HG03439 (cell line): ENCODE measurements around the gene COL17A1.

ENCODE experiments used
- ATAC-seq: cut with Tn5 transposase; IDR thresholded peaks from one replicate; pipeline ENCODE4 v1.9.1; 2021; ENCODE audit warnings: mild to moderate bottlenecking, moderate library complexity; ENCODE audit not compliant: unreplicated experiment

The COL17A1 gene

DNA sequence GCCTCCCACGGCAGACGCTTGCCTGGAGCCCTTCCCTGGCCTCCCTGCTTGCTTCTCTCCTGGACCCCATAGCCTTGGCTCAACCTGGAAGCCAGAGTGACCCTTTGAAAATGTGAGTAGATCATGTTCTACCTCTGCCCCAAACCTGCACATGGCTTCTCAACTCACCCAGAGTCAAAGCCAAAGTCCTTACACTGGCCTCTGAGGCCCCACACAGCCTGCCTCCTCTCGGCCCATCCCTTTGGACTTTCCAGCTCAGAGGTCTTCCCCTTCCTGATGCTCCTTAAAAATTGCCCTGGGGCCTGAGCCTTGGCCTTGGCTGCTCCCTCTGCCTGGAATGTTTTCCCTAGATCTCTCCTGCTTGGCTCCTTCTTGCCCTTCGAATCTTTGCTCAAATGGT lies 32.5 kb downstream of the COL17A1 start:
- no peak for ATAC-seq

DNA sequence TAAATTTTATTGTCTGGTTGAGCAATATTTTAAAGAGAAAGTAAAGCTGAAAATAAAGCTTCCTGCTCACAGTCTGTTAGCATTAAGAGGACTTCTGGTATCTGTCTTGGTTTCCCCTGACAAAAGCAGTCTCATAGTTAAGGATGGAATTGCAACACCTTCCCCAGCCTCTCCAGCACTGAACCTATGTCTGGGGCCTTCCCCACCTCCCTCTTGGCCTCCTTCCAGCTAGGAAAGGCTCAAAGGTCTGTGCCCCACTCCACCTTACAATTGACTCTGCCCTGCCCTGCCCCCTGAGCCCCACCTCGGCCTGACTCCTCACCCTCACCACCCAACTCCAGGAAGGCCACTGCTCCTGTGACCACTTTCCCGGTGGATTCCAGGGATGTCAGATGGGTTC lies 33.2 kb downstream of the COL17A1 start:
- ATAC-seq: no peak

DNA sequence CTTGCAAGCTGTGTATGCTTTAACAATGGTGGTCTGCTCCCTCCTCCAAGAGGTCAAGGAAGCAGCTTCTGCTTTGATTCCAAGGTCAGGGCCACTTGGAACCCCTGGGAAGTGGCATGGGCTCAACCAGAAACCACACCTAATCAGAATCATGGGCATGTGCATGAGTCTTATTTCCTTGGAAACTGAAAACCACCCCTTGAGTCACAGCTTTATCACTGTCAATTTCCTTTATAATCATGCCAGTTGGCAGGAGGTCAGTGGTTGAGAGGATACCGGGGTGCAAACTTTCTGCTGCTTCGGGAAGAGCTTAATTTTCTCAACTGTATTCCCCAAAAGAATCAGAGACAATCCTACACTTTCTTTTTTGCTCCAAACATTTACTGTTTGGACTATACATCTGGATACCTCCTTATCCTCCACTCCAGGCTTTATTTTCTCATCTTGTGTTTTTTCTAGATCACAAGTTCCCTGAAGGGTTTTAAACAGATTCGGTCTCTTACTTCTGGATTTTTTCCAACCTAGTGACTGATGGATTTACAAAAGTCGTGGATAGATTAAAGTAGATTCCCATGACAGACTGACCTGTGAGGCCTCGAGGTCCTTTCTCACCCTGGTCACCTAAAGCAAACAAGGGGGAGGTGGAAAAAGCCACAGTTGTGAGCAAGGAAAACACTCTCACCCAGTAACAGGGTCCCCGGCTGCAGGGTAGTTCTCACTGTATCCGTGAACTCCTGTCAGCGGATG lies 36.0 kb downstream of the COL17A1 start:
- no peak for ATAC-seq

DNA sequence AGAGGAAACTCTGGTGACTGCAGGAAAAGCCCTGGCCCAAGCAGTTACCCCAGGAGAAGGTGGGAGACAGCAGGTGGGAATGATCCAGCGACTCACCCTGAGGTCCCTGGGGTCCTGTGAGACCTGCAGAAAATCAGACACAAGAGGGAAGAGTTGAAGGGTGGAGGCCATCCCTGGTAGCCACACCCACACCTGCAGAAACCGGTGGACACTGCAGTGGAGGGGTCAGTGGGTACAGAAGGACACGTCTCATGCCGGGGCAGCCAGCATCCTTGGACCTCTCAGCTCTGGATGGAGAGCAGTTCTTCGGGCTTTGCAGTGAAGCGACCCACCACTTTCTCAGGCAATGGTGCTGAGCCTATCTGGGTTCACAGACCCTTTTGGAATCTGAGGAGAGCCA lies 39.0 kb downstream of the COL17A1 start:
- no peak for ATAC-seq

DNA sequence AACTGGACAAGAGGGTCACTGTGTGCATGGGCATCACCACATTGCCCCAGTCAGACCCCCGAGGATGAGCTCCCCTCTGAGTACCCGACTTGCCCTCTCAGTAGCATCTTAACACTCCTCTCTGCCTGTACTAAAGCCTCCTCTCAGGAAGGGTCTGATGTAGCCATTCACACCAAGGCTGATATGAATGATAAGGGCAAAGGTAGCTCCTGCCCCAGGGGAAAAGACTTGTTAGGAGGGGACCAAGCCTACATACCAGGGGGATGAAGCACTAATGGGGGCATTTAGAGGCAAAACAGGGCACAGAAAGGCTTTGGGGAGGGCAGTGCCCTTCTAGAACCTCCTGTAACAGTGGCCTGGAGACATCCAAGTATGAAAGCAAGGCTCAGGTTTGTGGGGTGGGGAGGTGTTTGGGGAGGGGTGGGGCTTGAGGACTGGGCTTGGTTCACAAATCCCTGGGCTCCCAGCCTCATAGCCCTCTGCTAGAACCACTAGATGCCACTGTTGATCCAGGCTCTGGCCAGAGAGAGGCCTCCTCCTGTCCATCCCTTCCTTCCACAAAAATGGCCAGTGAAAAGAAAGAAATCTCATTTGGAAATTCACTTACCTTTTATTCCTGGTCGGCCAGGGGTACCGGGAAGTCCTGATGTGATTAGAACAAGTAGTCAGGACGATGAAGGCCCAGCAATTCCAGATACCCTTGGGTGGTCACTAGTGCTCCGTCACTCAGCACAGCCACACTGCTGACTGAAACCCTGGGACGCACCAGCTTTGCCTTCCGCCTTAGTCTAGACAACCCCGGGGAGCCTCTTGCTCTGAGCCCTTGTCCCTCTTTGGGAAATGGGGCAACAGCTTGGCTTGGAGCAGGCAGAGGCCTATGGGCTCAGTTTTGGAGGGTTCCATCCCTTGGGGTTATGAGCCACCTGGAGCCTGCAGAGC lies 40.3 kb downstream of the COL17A1 start:
- no peak for ATAC-seq

DNA sequence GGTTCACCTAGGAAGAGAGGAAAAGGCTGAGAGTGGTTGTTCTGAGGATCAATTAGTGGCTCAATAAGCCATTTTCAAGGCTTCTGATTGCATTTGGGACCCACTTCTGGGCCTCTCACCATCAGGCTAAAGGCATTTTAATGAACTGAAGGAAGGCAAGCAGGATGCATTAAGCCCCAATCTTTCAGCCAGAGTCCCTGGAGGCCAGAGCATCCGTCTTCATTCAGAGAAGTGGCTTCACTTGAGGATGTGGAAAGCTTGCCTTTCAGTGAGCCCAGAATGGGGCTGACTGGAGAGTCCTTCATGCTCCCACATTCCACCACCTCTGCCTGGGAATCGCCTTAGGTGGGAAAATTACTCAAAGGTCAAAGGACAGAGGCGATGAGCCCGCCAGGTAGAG lies 41.8 kb downstream of the COL17A1 start:
- ATAC-seq: no peak

DNA sequence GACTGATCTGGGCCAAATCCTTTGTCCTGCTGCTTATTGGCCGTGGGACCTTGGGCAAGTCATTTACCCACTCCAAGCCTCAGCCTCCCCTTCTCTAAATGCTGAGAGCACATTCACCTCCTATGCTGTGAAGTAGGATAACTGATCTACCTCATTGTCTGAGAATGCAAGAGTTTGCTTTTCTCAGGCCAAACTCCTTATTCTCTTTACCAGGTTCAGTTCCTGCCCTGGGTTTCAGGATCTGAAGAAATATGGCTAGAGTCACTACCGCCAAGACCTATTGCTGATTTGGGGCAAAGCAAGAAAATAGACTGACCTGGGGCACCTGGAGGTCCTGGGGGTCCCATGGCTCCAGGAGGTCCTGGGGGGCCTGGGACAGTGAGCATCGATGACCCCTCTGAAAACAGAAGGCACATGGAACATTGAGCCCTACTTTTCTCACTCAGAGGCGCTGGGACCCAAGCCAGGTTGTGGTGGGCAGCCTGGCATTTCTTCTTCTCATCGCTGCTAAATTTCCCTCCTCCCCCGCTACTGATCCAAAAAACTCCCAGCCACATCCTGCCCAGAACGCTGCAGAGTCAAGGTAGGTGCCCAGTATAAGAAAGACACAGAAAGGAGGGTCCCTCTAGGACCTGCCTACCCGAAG lies 42.4 kb downstream of the COL17A1 start:
- ATAC-seq: no peak

DNA sequence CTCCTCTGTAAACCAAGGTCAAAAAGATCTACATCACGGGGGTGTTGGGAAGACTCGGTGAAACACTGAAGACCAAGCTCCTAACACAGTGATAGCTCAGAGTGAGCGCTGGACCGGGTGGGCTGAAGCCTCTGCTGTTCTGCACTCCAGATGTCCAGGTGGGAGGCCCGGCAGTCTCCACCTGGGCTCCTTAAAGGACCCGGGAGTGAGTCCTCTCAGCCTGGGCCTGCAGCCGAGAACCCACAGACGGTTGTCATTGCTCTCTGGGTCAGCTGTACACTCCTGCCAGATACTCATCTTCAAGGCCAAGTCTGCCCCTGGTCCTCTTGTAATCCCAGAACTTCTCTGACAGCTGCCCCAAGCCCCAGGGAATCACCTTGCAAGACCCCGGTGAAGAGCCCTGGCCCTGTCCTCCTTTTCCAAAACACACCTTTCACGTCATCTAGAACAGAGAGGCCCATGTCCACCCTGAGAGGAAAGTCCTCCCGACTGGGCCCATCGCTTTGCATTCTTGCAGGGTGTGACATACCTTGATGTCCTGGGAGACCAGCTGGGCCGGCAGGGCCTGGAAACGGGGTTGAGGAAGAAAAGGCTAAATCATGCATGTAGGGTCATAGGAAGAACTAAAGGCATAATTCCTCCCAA lies 43.7 kb downstream of the COL17A1 start:
- ATAC-seq: no peak

DNA sequence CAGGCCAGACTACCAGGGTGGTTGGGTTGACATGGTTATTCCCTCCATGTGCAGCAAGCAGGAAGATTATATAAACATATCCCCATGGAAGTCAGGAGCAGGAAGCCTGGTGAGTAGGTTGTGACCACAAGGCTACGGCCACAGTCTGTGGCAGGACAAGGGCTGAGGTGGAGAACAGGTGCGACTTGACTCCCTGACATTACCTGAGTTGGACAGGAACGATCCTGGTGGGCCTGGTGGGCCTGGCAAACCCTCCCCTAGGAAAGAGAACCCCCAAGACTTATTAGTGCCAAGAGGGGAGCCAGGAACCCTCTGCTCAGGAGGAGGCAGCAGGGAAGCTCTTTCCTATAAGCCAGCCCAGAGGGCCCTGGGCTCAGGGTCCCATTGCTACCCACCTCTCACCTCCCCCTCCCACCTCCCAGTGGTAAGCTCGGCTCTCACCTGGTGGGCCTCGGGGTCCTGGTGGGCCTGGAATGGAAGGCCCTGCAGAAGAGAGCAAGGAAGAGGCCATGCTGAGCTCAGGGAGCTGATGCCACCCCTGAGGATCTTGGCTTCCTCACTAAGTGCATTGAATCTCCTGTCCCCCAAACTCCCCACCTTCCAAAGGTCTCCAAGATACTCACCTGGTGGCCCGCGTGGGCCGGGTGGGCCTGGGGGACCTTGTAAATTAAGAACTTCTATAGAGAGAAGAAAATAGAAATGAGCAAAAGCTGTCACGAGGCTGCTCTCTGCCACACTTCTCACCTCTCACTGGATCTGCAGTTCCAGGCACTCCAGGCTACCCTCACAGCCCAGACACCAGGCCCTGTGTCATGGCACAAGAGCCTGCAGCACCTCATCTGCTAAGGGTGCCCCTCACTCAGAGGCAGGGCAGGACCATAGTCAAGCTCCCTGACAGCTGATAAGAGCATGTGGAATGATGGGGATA lies 44.6 kb downstream of the COL17A1 start:
- ATAC-seq: no peak

DNA sequence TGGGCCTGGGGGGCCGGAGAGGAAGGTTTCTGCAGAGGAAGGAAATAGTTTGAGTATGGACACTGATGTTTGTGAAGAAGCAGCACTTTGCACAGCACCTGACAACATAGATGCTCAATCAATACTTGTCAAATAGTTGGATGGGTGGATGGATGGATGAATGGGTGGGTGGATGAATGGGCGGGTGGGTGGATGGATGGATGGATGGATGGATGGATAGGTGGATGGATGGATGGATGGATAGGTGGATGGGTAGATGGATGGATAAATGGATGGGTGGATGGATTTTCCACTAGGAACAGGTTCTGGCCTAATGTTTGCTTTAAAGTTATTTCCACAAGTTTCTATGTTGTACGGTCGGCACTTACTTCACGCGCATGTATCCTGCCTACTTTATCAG lies 45.3 kb downstream of the COL17A1 start:
- ATAC-seq: no peak

DNA sequence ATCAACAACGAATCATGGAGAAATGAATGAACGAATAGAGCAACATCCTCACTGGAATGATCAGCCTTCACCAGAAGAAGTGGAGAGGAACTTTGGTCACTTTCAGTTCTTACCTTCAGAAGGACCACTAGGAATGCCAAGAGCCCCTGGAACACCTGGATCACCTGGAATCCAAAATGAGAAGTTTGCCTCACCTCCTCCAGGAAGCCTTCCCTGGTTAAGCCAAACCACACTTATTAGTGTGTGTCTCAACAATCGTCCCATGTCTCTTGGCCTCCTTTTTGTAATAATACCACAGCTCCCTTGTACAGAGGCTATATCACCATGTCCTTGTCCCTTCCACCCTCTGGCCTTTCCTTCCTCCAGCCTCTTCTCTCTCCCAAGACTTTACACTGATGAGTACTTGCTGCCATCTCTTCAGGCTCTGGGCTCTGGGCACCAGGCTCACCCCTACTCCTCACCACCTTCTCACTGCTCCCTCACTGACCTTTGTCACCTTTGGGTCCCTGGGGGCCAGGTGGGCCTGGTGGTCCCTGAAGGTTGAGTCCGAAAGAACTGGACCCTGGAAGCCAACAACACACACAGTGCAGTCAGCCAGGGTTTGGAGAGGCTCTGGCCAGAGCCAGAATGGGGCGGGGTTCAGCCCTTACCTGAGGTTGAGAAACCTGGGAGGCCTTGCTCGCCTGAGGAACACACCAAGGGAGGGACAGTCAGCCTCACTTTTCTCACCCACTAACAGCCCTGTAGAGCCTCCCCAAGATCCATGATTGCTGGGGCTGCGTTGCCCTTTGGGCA lies 46.5 kb downstream of the COL17A1 start:
- no peak for ATAC-seq

DNA sequence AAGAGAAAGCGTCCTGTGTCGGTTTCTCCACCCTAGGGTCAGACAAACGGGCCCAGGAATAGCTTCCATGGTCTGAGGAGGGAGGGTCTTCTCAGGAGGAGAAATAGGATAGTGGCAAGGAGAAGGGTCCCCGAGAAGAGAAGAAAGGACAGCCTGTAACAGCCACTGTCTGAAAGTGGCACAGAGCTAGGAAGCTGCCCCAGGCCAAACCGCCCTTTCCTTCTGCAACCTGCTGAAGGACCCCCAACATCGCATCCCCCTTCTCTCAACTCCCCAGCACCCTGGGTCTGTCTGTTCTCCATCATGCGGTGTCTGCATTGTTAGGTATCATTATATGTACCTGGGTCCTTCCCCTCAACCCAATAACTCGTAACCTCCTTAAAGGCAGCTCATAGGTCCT lies 47.1 kb downstream of the COL17A1 start:
- ATAC-seq: no peak

DNA sequence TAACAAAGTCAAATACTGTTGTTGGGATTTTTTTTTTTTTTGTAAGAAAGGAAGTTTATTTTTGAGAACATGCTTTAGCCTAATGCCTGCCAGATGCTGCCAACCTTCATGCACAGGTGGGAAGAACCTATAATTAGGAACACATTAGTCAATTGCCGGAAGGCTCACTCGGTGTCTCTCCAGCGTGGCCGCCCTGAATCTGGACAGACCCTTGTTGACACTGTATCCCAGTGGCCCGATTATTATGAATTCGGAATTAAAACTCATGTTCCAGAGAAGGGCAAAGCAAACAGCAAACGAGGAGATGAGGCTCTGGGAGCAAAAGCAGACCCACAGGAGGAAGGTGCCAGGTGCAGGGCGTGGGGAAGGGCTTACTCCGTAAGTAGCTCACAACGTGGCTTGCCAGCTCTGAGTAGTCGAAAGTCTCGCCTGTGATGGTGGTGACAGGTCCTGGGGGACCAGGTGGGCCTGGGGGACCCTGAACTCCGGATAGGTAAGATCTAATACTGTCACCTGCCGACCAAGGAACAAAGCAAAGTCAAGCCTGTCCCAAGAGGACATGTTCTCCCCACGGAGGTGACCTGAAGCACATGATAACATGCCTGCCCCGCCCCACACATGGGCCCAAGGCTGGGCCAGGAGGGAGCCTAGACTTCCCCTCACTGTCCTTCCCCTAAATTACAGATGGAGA lies 48.3 kb downstream of the COL17A1 start:
- no peak for ATAC-seq

DNA sequence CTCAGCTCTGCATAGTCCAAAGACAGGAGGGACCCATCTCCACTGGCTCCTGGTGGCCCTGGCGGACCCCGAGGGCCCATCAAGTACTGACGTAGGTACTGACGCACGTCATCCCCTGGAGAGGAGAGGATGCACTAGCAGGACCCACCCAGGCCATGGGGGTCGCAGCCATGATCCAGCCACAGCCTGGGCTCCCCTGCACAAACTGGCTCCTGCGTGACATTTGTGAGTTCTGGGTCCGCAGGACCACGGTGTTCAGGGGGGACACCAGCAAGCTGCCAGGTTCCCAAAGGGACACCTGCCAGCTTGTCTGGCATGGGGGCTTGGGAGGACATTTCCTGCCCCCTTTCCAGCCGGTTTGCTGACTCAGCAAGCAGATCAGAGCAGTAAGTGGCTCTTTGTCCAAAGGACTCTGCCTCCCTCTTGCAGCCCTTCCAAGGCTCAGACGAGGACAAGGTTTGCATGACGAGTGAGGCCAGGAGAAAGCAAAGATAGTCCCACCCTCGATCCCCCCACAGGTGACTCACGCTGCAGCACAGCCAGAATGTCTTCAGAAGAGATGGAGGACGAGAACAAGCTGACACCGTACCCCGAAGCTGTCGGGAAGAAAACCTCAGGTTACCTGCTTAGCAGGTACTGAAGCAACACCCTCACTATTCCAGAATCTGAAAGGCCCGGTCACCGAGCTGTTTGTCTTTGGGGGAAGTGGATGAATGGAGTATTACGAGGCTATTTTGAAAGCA lies 49.0 kb downstream of the COL17A1 start:
- ATAC-seq: no peak

DNA sequence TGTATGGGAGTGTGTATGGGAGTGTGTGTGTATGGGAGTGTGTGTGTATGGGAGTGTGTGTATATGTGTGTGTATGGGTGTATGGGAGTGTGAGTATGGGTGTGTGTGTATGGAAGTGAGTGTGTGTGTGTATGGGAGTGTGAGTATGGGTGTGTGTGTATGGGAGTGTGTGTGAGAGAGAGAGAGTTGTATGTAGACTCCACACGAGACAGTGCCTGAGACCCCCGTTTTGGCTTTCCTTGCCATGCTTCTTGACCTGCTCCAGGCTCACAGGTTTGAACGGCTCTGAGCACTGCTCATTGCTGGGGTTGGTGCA lies 49.7 kb downstream of the COL17A1 start:
- ATAC-seq: no peak

DNA sequence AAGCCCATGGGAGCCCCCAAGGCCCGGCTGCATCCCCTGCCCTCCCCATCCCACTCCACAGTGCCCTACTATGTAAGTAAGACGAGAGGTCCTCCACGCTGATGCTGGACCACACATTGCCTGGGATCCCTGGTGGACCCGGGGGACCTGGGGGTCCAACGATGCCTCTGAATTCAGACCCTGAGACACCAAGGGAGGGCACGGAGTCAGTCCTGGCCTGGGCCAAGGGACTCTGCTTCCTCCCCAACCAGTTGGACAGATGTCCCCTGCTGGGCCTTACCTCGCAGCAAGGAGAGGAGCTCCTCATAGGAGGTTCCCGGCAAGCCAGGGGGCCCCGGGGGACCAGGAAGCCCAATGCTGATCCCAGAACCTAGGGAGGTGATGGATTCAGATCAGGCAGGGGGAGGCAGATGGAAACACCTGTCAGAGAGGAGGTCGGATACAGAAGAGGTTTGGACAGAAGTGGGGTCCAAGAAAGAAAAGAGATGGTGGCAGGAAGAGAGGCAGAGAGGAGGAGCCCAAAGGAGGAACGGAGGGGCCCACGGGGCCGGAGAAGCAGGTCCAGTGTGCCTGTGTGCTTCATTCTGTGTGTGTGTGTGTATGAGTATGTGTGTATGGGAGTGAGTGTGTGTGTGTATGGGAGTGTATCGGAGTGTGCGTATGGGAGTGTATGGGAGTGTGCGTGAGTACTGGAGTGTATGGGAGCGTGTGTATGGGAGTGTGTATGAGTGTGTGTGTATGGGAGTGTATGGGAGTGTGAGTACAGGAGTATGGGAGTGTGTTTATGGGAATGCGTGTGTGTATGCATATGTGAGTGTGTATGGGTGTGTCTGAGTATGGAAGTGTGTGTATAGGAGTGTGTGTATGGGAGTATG lies 50.2 kb downstream of the COL17A1 start:
- ATAC-seq: no peak
